GM12801 (cell line): Measurements from ENCODE around the gene ABLIM2.

ENCODE experiments used
- TF ChIP-seq, protein P1 (sequence below): IDR thresholded peaks from one replicate; pipeline ENCODE4 v1.5.1; 2011; ENCODE audit warnings: control low read depth; ENCODE audit not compliant: insufficient read length; ENCODE audit errors: extremely low read depth

Gene ABLIM2

DNA sequence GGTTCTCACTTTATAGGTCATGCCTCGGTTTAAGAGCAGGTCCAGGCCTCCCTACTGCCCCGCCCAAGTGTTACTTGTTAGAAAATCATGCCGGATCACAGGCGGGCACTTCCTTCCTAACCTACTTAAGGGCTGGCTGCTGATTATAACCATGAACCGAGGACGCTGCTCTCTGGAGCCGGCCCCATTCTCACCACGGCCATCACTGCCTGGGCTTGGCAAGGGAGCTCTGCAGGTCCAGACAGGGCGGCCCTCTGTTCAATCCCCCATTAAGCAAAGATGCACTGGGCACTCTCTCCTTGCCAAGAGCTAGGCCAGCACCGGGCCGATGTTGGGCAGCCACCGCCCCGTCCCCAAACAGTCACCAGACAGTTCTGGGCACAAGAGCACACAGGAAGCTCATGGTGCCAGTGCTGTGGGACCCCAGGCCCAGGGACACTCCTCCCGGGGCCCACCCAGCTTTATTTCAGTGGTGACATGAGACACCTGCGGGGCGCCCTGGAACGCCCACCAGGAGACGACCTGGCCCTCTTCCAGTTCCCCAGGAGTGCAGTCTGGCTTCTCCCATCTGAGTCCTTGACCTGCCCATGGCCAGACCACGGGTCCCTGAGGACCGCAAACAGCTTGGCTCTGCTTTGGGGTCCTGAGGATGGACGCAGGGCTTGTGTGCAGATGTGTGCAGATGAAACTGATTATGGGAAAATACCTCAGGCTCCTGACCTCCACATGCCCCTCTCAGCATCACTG is 44.0 kb downstream of the ABLIM2 start:
- TF ChIP-seq, protein P1, sequence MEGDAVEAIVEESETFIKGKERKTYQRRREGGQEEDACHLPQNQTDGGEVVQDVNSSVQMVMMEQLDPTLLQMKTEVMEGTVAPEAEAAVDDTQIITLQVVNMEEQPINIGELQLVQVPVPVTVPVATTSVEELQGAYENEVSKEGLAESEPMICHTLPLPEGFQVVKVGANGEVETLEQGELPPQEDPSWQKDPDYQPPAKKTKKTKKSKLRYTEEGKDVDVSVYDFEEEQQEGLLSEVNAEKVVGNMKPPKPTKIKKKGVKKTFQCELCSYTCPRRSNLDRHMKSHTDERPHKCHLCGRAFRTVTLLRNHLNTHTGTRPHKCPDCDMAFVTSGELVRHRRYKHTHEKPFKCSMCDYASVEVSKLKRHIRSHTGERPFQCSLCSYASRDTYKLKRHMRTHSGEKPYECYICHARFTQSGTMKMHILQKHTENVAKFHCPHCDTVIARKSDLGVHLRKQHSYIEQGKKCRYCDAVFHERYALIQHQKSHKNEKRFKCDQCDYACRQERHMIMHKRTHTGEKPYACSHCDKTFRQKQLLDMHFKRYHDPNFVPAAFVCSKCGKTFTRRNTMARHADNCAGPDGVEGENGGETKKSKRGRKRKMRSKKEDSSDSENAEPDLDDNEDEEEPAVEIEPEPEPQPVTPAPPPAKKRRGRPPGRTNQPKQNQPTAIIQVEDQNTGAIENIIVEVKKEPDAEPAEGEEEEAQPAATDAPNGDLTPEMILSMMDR = no peak

DNA sequence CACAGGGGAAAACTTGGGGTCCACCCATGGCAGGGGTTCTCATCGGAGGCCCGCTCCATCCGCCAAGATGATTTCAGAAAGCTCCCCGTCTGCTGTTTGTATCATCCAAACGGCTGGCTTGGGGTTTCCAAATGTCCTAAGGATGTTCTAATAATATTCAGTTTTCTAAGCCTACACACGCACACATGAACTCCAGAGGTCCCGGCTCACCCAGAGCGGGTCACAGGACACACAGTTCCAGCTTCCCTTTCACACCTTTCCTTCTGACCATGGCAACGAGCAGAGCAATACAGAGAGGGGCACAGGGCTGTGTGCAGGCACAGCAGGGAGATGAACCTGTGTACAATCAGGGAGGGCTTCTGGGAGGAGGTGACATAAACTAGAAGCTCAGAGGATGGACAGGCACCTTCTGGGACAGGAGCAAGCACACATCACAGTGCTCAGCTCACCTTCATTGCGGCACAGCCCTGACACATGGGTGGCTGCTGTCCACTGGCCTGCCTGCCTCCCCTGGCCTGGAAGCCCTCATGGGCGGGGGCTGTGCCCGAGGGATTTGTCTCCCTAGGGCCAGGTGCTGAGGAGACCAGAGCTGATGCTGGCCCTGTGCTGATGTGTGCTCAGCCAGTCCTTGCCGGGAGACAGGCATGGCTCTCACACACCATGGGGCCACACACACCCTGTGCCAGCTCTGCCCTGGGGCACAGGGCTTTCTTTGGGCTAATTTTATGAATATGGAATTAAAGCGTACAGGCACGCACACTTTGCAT is 44.8 kb downstream of the ABLIM2 start:
- TF ChIP-seq, protein P1 = no peak

DNA sequence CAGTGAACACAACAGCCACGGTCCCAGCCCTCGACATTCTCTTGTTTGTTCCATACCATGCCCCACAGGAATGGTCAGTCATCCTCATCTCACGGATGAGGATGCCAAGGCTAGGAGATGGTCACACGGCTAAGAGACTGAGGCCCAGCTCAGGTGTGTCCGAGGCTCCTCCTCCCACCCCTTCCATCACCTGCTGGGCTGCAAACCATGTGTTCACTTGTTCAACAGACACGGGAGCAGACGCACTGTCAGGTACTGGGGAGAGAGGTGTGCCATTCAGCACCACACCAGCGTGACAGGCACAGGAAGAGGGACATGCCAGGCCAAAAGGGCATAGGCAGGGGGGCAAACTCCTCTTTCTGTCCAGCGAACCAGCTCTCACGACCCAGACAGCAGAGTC is 45.9 kb downstream of the ABLIM2 start:
- TF ChIP-seq, protein P1 = no peak

DNA sequence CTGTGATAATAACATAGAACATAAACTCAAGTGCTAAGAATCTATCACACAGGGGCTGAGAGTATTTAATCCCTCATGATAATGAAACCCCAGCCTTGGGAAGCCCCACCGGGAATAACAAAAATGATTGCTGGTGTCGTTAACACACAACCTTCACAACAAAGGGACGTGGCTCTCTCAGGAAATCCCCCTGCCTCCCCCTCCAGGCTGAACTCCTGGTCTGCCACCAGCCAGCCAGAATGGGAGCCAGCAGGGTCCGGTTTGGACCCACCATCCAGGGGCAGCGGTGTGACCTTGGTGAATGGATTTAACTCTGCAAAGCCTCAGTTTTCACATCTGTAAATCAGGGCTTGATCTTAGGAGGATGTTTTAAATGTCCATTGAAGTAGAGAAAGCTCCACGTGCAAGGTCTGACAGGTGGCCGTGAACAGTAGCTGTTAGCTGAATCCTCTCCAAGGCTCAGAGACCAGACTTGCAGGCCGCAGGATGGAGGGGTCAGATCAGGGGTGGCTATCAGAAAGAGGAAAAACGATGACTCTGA is 46.5 kb downstream of the ABLIM2 start:
- TF ChIP-seq, protein P1 = no peak

DNA sequence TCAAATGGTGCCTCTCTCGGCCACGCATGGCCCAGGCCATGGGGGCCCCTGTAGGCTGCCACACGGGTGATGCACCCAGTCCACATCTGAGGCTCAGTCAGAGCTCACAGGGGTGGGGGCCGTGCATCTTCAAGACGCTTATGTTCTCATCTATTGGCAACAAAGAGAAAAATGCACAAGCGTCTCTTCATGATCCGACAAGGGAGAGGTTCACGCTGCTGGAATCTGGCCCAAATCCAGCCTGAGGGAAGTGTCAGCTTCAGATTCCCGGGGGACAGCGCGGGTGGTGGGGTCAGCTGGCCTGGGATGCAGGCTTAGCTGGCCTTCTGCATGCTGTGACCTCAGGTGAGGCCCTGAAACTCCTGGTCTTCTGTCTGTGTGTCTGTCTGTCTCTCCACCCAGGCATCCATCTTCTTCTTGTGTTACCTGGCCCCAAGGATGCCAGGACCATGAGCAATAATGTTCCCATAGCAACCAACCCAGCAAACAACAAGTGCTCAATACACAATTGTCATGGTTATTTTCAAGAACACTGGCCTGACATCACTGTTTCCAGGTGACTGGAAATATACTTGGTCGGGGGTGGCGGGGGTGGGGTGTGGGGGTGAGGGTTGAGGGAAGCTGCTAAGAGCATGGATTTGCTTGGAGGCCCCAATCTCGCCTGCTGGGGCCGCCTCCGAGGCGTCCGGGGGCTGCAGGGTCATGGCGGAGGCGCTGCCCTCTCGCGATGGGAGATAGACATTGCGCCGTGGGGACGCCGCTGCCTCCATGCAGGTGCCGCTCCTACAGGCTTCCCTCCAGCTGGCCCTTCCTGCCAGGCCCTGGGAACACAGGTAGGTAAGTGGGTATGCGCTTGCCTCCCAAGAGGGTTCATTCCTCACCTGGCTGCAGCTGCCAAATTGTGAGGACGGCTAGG is 48.3 kb downstream of the ABLIM2 start:
- TF ChIP-seq, protein P1 = no peak

DNA sequence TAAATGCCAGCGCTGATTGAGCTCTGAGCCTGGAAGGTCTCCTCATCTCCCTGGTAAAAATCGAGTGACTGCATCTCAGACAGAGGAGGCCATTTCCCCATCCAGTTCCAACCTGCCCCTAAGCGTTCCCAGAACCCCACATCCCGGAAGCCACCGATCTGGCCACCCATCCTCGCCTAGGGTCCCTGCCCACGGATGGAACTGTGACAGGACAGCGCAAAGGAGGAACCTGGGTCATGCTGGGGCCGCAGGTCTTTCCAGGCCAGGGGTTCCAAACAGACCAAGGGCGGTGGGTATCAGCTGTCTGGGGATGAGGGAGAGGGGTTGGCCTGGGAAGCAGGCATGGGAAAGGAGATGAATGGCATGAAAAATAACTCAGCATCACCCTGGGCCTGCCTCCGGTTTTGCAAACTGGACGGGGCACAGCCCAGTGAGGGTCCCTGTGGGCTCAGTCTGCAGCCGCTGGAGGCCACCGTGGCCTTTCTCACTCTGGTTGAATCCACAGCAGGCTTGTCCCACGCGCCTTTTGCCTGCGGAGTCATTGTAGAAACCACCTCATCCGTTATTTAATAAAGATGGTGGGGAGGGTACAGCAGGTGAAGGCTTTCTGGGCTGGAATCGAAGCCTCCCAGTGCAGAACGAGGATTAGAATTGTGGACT is 49.1 kb downstream of the ABLIM2 start:
- TF ChIP-seq, protein P1 = no peak

DNA sequence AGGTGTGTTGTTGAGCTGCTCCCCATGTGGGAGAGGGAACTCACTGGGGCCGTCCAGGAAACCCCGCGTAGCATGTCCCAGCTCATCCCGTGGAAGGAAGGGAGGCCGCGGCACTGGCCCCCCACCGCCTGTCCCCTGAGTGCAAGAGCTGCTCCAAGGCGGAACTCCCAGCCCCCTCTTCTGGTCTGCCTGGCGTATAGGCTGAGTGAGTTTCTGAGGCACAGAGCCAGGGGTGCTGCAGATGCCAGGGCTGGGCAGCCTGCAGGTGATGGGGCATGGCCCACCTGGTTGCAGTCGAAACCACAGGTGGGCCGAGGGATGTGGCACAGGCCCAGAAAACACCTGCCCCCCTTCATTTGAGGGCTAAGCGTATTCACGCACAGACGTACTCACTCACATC is 49.6 kb downstream of the ABLIM2 start:
- TF ChIP-seq, protein P1 = no peak
